PC-9 (cell line): Measurements from ENCODE around the gene ZNF331. TPM values are rescaled to one million over a fixed set of nuclear protein-coding genes. Genes with fewer than 3 reads are reported as not detected.

Experiments
- BruUV-seq: library from RNA; stranded (reverse); fragments of 400-500 nt; replicated peaks from 2 replicates; lab custom pipeline; 2021; lab: Mats Ljungman, UMichigan
- CTCF ChIA-PET: fragments of 300-600 bp; sonication (Branson Sonifier 250); formaldehyde crosslinking; loops from one replicate; lab custom pipeline; 2022; ENCODE audit warnings: antibody characterized with exemption; lab: Charles Lee
- POLR2A ChIA-PET: fragments of 300-600 bp; sonication (Branson Sonifier 250); formaldehyde crosslinking; loops from one replicate; lab custom pipeline; 2022; ENCODE audit warnings: antibody characterized with exemption; ENCODE audit not compliant: unreplicated experiment; lab: Charles Lee
- DNase-seq, 2 experiments: peaks; one replicate each; pipeline versions ENCODE4 v3.0.0 to v3.0.0-alpha.2; 2015 to 2022; ENCODE audit warnings: mixed read lengths in 1 of 2
- H2AFZ ChIP-seq: fragments of 200-600 bp; sonication (generic); 2 replicates; pipeline ENCODE4 v1.8.1; 2017; ENCODE audit warnings: antibody characterized with exemption
- H3F3A ChIP-seq: fragments of 200-600 bp; sonication (generic); 2 replicates; pipeline ENCODE4 v1.8.1; 2017; ENCODE audit warnings: antibody characterized with exemption, mild to moderate bottlenecking, low read depth; ENCODE audit not compliant: insufficient read depth
- H3K27ac ChIP-seq: fragments of 200-600 bp; sonication (generic); 2 replicates; pipeline ENCODE4 v1.6.1; 2016; ENCODE audit warnings: mixed run types
- H3K27me3 ChIP-seq: fragments of 200-600 bp; sonication (generic); 2 replicates; pipeline ENCODE4 v1.6.1; 2016; ENCODE audit warnings: low read depth, mixed run types; ENCODE audit not compliant: insufficient read depth
- H3K36me3 ChIP-seq: fragments of 200-600 bp; sonication (generic); 2 replicates; pipeline ENCODE4 v1.6.1; 2016; ENCODE audit warnings: low read depth, mixed run types
- H3K4me1 ChIP-seq: fragments of 200-600 bp; sonication (generic); replicated peaks from 2 replicates; pipeline ENCODE4 v1.6.1; 2016; ENCODE audit warnings: mixed run types; ENCODE audit not compliant: insufficient read depth
- H3K4me2 ChIP-seq: fragments of 200-600 bp; sonication (generic); 2 replicates; pipeline ENCODE4 v1.6.1; 2017; ENCODE audit warnings: mixed run types
- H3K4me3 ChIP-seq: fragments of 200-600 bp; sonication (generic); 2 replicates; pipeline ENCODE4 v1.6.1; 2016; ENCODE audit warnings: mixed run types
- H3K79me2 ChIP-seq: fragments of 200-600 bp; sonication (generic); 2 replicates; pipeline ENCODE4 v1.6.1; 2017; ENCODE audit warnings: low read depth, mixed run types
- H3K9me2 ChIP-seq: fragments of 200-600 bp; sonication (generic); 2 replicates; pipeline ENCODE4 v1.8.1; 2017; ENCODE audit warnings: mild to moderate bottlenecking; ENCODE audit not compliant: insufficient read depth
- H3K9me3 ChIP-seq: fragments of 200-600 bp; sonication (generic); 2 replicates; pipeline ENCODE4 v1.8.1; 2016; ENCODE audit warnings: low read depth; ENCODE audit not compliant: insufficient read depth
- H4K20me1 ChIP-seq: fragments of 200-600 bp; sonication (generic); 2 replicates; pipeline ENCODE4 v1.8.1; 2017; ENCODE audit not compliant: insufficient read depth
- CTCF ChIP-seq: fragments of 200-600 bp; sonication (generic); conservative IDR thresholded peaks from 2 replicates; pipeline ENCODE4 v1.6.1; 2017; ENCODE audit warnings: mixed run types, antibody characterized with exemption, mild to moderate bottlenecking, moderate library complexity
- EZH2 ChIP-seq: fragments of 200-600 bp; sonication (generic); IDR thresholded peaks from 2 replicates; pipeline ENCODE4 v1.8.0; 2017; ENCODE audit warnings: antibody characterized with exemption, low read depth
- intact Hi-C: fragments of 100-400 bp; cut with micrococcal nuclease; formaldehyde crosslinking; loops from one replicate; pipeline ENCODE4 v1.10.0; 2022; ENCODE audit not compliant: unreplicated experiment
- total RNA-seq: library from RNA; stranded (reverse); gene quantifications from 2 replicates; pipeline ENCODE4 v1.2.3, GENCODE V29; 2021

ZNF331 gene
- total RNA-seq, 1 experiment from 2014 or later = 39.2 TPM

GRCh38 chr19:53531457-53531856, 6.5 kb upstream of the ZNF331 start:
- ChIA-PET CTCF (interaction anchor here (0.5 kb wide), 1 partner anchor 19 kb away, joined by 6 read pairs; no protein-coding TSS in a partner anchor), POLR2A (no interaction called here)

GRCh38 chr19:53532362-53532761, 5.6 kb upstream of the ZNF331 start:
- H3F3A ChIP-seq = no peaks in the 10 kb centered on the region
- no peaks in the 10 kb centered on the region for H3K27me3 ChIP-seq
- ChIA-PET CTCF (no interaction called here), POLR2A (no interaction called here)
- H3K4me2 ChIP-seq = no peak overlapping the region
- no peaks in the 10 kb centered on the region for H3K4me1 ChIP-seq
- no peak overlapping the region for H3K4me3 ChIP-seq
- no peaks in the 10 kb centered on the region for H3K9me3 ChIP-seq
- DNase-seq = no peak
- H2AFZ ChIP-seq = no peak overlapping the region
- intact Hi-C loops = no loop called here
- no TSS peak for BruUV-seq
- 0 out of 2 replicates have a peak, but pooled peaks cover 6% of the 10 kb centered on the region for H3K36me3 ChIP-seq
- H3K9me2 ChIP-seq = no peaks in the 10 kb centered on the region; the same call in 1 of the 2 replicates
- H3K79me2 ChIP-seq = no peaks in the 10 kb centered on the region
- TF ChIP-seq EZH2 (no peak), CTCF (no peak)
- H4K20me1 ChIP-seq = no peaks in the 10 kb centered on the region
- no peak overlapping the region for H3K27ac ChIP-seq

More at GRCh38 chr19:53531457-53531856, 6.5 kb upstream of the ZNF331 start:
- Histone ChIP-seq H2AFZ (no peak overlapping the region), H3K79me2 (no peaks in the 10 kb centered on the region), H3K4me3 (no peak overlapping the region), H3K27me3 (no peaks in the 10 kb centered on the region), H3K9me3 (no peaks in the 10 kb centered on the region), H3K36me3 (0 out of 2 replicates have a peak, but pooled peaks cover 6% of the 10 kb centered on the region), H3F3A (no peaks in the 10 kb centered on the region), H3K4me1 (no peaks in the 10 kb centered on the region), H4K20me1 (no peaks in the 10 kb centered on the region), H3K4me2 (no peak overlapping the region), H3K27ac (no peak overlapping the region), H3K9me2 (no peaks in the 10 kb centered on the region; the same call in 1 of the 2 replicates)
- intact Hi-C loops = no loop called here
- TF ChIP-seq EZH2 = no peak
- TF ChIP-seq CTCF = no peak
- DNase-seq = no peak
- no TSS peak for BruUV-seq

- CTCF ChIA-PET = no interaction called here
Observed at GRCh38 chr19:53536225-53536548, 1.8 kb upstream of the ZNF331 start.

More at GRCh38 chr19:53536225-53536548, 1.8 kb upstream of the ZNF331 start:
- no peaks in the 10 kb centered on the region for H3K9me3 ChIP-seq
- no peaks in the 10 kb centered on the region for H3K9me2 ChIP-seq
- TF ChIP-seq CTCF (no peak), EZH2 (no peak)
- POLR2A ChIA-PET = no interaction called here
- H3K36me3 ChIP-seq = no peaks in the 10 kb centered on the region
- no peaks in the 10 kb centered on the region for H3F3A ChIP-seq
- H2AFZ ChIP-seq = no peak overlapping the region
- H3K4me3 ChIP-seq = no peak overlapping the region
- DNase-seq = no peak
- no peaks in the 10 kb centered on the region for H3K79me2 ChIP-seq
- intact Hi-C loops = no loop called here
- H3K27me3 ChIP-seq = no peaks in the 10 kb centered on the region
- H3K4me1 ChIP-seq = no peaks in the 10 kb centered on the region
- no peaks in the 10 kb centered on the region for H4K20me1 ChIP-seq
- BruUV-seq = no TSS peak
- no peak overlapping the region for H3K4me2 ChIP-seq
- H3K27ac ChIP-seq = no peak overlapping the region
